Stomach smooth muscle (tissue), 2 donors: ENCODE measurements around the gene ADPRM.
A peak's percentile ranks its signal among the peaks of the same experiment; 100 is the strongest.

Experiments used
- H3K27ac ChIP-seq: one replicate; pipeline ENCODE4 v1.7.0; 2013; ENCODE audit warnings: mild to moderate bottlenecking, low read length, inconsistent platforms
- H3K27me3 ChIP-seq, 2 donors: one replicate each; pipeline ENCODE4 v1.7.0; 2013; ENCODE audit warnings: low read length in 2 of 2; ENCODE audit not compliant: insufficient read depth in 2 of 2, control insufficient read depth in 1 of 2
- H3K36me3 ChIP-seq, 2 donors: one replicate each; pipeline ENCODE4 v1.7.0; 2013; ENCODE audit warnings: low read length in 2 of 2; ENCODE audit not compliant: control insufficient read depth in 2 of 2, insufficient read depth in 2 of 2
- H3K4me1 ChIP-seq: one replicate; pipeline ENCODE4 v1.7.0; 2013; ENCODE audit warnings: low read length; ENCODE audit not compliant: control insufficient read depth, insufficient read depth
- H3K4me3 ChIP-seq, 2 donors: one replicate each; pipeline ENCODE4 v1.7.0; 2013; ENCODE audit warnings: low read length in 2 of 2
- H3K9ac ChIP-seq, 2 donors: one replicate each; pipeline ENCODE4 v1.7.0; 2013; ENCODE audit warnings: low read length in 2 of 2, mild to moderate bottlenecking in 1 of 2
- H3K9me3 ChIP-seq, 2 donors: one replicate each; pipeline ENCODE4 v1.7.0; 2013; ENCODE audit warnings: low read length in 2 of 2; ENCODE audit not compliant: control insufficient read depth in 2 of 2
- donor health status: healthy.
- donor health status: Pancreatic carcinoma.

The ADPRM gene, protein sequence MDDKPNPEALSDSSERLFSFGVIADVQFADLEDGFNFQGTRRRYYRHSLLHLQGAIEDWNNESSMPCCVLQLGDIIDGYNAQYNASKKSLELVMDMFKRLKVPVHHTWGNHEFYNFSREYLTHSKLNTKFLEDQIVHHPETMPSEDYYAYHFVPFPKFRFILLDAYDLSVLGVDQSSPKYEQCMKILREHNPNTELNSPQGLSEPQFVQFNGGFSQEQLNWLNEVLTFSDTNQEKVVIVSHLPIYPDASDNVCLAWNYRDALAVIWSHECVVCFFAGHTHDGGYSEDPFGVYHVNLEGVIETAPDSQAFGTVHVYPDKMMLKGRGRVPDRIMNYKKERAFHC

DNA sequence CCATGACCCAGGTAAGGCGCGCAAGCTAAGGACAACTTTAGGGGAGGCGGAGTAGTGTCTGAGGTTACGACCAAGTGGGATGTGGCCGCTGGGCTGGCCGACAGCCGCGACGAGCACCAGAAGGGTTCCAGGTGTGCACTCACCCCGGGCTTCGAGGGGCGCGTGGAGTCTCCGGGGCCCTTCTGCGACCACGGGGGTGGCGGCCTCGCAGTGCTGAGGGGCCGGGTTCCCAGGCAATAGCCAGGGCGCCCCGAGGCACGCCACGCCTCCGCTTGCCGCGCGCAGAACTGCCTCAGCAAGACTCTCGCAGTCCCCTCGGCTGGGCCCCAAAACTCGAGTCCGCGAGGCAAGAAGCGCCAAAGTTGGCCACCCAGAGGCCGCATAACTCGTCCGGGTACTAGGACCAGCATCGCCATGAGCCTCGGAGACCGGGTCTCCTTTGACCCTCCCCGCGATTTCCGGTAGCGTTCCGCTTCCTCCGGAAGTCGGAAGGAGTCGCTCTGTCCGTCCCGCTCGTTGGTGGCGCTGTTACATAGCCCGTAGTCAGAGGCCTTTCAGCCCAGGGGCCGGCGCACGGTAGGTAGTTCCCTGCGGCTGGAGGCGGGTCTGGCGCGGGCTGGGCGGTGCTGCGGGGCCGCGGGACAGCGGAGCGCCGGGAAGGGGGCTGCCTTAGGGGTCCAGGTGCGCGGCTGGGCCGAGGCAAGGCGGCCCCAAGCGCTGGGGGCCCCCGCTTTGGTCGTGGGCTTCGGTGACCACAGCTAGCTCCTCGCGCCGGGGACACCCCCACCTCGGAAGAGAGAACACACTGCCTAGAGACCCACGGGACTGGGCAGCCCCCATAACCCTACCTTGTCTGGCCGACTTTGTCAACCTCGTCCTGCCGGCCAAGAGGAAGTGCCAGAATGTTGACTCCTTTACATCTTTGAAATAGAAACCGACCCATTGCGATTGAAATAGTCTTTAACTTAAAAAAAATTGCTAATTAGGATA lies at the start of gene ADPRM, which contains the start of gene SCO1:
Gene ADPRM, plus strand, starts transcription at position 503 of the 990 bp plus-strand sequence. CDS start 7,333 bp downstream, outside the sequence.
Gene SCO1, minus strand, starts transcription at position 442 of the 990 bp plus-strand sequence. Its CDS starts 26 bp downstream, at position 416.
- Histone ChIP-seq H3K4me3 (peak within 1 kb of the TSS; percentile 93 to 98), H3K27me3 (no peaks in the 10 kb centered on the region), H3K4me1 (peaks cover 4% of the 10 kb centered on the region), H3K36me3 (peaks cover 8 to 18% of the 10 kb centered on the region in 2 donors), H3K27ac (peak within 1 kb of the TSS; percentile 85), H3K9me3 (no peaks in the 10 kb centered on the region), H3K9ac (peak within 1 kb of the TSS; percentile 90 to 93)

DNA sequence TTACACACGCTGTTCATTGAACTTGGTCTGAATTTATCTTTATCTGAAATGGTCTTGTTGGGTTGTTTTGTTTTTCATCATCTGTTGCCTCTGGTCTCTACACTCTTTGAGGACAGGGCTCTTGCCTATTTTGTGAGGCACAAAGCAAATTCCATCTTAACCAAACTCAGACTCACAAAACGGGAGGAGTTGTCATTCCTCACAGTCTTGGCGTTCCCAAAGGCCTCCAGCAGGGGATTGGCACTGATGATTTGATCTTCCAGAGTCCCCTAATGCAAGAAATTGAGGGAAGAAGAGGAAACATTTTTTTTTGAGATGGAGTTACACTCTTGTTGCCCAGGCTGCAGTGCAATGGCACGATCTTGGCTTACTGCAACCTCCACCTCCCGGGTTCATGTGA lies 49.0 kb upstream of the ADPRM start:
- Histone ChIP-seq H3K4me3 (no peak overlapping the region), H3K4me1 (no peaks in the 10 kb centered on the region), H3K27ac (no peak overlapping the region), H3K9ac (no peak overlapping the region), H3K9me3 (no peaks in the 10 kb centered on the region), H3K36me3 (peaks cover 0 to 2% of the 10 kb centered on the region in 2 donors), H3K27me3 (no peaks in the 10 kb centered on the region)

DNA sequence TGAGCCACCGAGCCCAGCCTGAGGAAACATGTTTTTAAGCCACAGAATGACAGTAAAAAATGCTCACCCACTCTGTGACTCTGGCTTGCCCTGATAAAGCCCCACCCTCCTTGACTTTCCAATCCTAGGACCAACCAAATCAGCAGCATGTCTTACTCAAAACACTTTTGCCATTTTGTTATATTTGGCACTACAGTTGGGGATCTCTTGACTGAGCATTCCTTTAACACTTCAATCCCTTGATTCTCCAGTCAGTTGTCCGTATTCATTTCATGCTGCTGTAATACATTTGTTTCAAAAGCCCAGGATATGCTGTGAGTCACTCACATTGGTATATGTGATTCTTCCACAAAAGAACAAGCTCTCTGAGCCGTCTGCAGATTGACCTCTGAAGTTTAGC lies 48.4 kb upstream of the ADPRM start:
- H3K4me1 ChIP-seq, result no peaks in the 10 kb centered on the region
- no peak overlapping the region for H3K4me3 ChIP-seq

DNA sequence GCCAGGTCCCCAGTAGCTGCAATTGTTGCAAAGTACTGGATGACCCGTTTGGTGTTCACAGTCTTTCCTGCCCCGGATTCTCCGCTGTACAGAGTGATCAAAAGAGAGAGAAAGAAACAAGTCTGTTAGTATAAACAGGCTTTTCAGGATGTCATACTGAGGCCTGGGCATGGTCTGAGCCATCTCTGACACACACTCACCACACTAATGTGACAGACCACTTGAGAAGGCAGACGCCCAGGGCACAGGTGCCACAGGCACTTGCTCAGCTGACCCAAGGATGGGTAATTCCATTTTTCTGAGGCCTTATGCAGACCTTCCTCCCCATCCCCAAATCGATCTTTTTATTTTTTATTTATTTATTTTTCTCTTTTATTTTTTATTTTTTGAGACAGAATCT lies 47.8 kb upstream of the ADPRM start:
- no peak overlapping the region for H3K9ac ChIP-seq
- H3K9me3 ChIP-seq, result no peaks in the 10 kb centered on the region
- no peak overlapping the region for H3K27ac ChIP-seq
- H3K4me3 ChIP-seq, result no peak overlapping the region
- no peaks in the 10 kb centered on the region for H3K4me1 ChIP-seq
- H3K27me3 ChIP-seq, result no peaks in the 10 kb centered on the region
- peaks cover 0 to 2% of the 10 kb centered on the region in 2 donors for H3K36me3 ChIP-seq

More for the DNA sequence above, 48.4 kb upstream of the ADPRM start:
- Histone ChIP-seq H3K9me3 (no peaks in the 10 kb centered on the region), H3K9ac (no peak overlapping the region), H3K36me3 (peaks cover 0 to 2% of the 10 kb centered on the region in 2 donors), H3K27ac (no peak overlapping the region), H3K27me3 (no peaks in the 10 kb centered on the region)

GRCh38 chr17:10651927-10652326 lies 45.5 kb upstream of the ADPRM start:
- H3K27me3 ChIP-seq, result no peaks in the 10 kb centered on the region
- H3K9me3 ChIP-seq, result no peaks in the 10 kb centered on the region
- H3K4me3 ChIP-seq, result no peak overlapping the region
- no peaks in the 10 kb centered on the region for H3K36me3 ChIP-seq
- no peaks in the 10 kb centered on the region for H3K4me1 ChIP-seq
- no peak overlapping the region for H3K27ac ChIP-seq
- H3K9ac ChIP-seq, result no peak overlapping the region

- no peaks in the 10 kb centered on the region for H3K36me3 ChIP-seq
- H3K27ac ChIP-seq, result no peak overlapping the region
- no peak overlapping the region for H3K9ac ChIP-seq
- H3K9me3 ChIP-seq, result no peaks in the 10 kb centered on the region
- no peak overlapping the region for H3K4me3 ChIP-seq
- H3K4me1 ChIP-seq, result no peaks in the 10 kb centered on the region
- no peaks in the 10 kb centered on the region for H3K27me3 ChIP-seq
Measured at GRCh38 chr17:10652984-10653659, 44.3 kb upstream of the ADPRM start.

DNA sequence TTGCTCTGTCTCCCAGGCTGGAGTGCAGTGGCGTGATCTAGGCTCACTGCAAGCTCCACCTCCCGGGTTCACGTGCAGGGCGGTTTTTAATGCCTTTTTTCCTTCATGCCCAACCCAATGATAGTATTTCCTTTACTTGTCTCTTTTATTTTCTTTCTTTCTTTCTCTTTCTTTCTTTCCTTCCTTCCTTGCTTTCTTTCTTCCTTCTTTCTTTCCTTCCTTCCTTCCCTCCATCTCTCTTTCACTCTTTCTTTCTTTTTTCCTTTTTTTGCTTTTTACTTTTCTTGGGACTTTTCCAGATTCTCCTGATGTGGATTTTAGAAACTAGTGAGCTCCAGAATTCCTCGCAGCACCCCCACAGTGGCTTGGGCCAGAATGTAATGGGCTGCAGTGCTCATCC lies 43.4 kb upstream of the ADPRM start:
- Histone ChIP-seq H3K9ac (no peak overlapping the region), H3K36me3 (no peaks in the 10 kb centered on the region), H3K4me3 (no peak overlapping the region), H3K4me1 (no peaks in the 10 kb centered on the region), H3K27ac (no peak overlapping the region), H3K9me3 (no peaks in the 10 kb centered on the region), H3K27me3 (no peaks in the 10 kb centered on the region)

GRCh38 chr17:10657148-10657547 lies 40.2 kb upstream of the ADPRM start, which contains the start of gene MYH3:
Gene MYH3, minus strand, starts transcription at chr17:10657309. Its CDS starts 2,245 bp downstream, at chr17:10655064.
- Histone ChIP-seq H3K4me3 (no peak within 1 kb of the TSS), H3K27me3 (no peaks in the 10 kb centered on the region), H3K9me3 (no peaks in the 10 kb centered on the region), H3K27ac (no peak within 1 kb of the TSS), H3K36me3 (peaks cover 0 to 3% of the 10 kb centered on the region in 2 donors), H3K4me1 (no peaks in the 10 kb centered on the region), H3K9ac (no peak within 1 kb of the TSS)

DNA sequence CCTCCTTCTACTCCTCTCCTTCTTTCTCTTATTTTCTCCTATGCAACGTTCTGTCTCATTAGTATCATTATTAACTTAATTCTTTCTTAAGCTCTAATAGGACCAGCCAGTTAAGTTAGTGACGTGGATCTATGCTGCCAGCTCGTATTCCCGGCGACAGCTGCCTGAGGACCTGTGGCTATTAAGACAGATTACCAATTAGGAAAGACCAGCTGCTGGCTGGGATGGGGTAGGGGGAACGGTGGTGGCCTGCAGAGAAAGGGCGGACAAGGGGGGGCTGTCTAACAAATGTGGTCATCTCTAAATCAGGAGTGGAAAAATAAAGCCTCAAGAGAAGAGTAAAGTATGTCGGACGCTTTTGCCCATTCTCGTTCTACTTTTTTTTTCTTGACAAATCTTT lies 39.5 kb upstream of the ADPRM start:
- no peak overlapping the region for H3K9ac ChIP-seq
- no peak overlapping the region for H3K27ac ChIP-seq
- no peaks in the 10 kb centered on the region for H3K27me3 ChIP-seq
- no peak overlapping the region for H3K4me3 ChIP-seq
- no peaks in the 10 kb centered on the region for H3K9me3 ChIP-seq
- no peaks in the 10 kb centered on the region for H3K4me1 ChIP-seq
- H3K36me3 ChIP-seq, result peaks cover 0 to 6% of the 10 kb centered on the region in 2 donors

DNA sequence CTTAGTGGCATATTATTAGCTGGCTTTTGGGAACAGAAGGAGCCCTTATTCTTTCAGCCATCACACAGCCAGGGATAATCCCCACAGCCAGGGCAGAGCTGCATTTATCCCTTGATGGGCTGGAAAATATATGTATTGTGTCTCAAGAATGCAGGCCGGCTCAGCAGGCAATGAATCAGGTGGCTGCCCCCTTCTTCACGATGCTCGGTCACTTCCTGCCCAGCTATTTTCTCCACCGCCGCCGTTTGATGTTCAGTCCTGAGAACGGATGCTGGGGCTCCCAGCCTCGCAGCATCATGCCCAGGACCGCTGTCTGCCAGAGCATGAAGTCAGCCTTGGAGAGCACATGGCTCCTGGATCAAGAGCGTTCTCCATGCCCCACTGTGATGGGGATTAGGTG lies 36.0 kb upstream of the ADPRM start:
- Histone ChIP-seq H3K4me1 (no peaks in the 10 kb centered on the region), H3K9me3 (no peaks in the 10 kb centered on the region), H3K4me3 (no peak overlapping the region), H3K27me3 (no peaks in the 10 kb centered on the region), H3K27ac (no peak overlapping the region), H3K9ac (no peak overlapping the region), H3K36me3 (peaks cover 0 to 6% of the 10 kb centered on the region in 2 donors)
